ENCODE measurements around the gene TNFRSF21.

- no peak for TF ChIP-seq JUN (IDR thresholded peaks at IDR 0.05; ENCODE audit: low read depth, low read length)
- no peak for TF ChIP-seq EZH2 (IDR thresholded peaks at IDR 0.05; ENCODE audit: low read depth, low read length, severe bottlenecking)
- TF ChIP-seq ATF2 (IDR thresholded peaks at IDR 0.05; ENCODE audit: low read length), result no peak
- no peak for TF ChIP-seq CTCF (IDR thresholded peaks at IDR 0.05; ENCODE audit: control extremely low read depth in 1 of 3, insufficient read depth in 1 of 3, low read depth in 1 of 3, low read length in 3 of 3)
- TF ChIP-seq EGR1 (IDR thresholded peaks at IDR 0.05; ENCODE audit: borderline replicate concordance, low read depth, low read length), result no peak
- TF ChIP-seq CBX5 (IDR thresholded peaks at IDR 0.05; ENCODE audit: low read depth, low read length), result no peak
- no peak for TF ChIP-seq CHD2 (IDR thresholded peaks at IDR 0.05; ENCODE audit: low read length)
- no peak for TF ChIP-seq FOSL1 (IDR thresholded peaks at IDR 0.05; ENCODE audit: insufficient read depth, low read depth, low read length)
- TF ChIP-seq CHD1 (IDR thresholded peaks at IDR 0.05; ENCODE audit: low read depth, low read length), result no peak
Observed at GRCh38 chr6:47321577-47321976, 11.9 kb upstream of the TNFRSF21 start.
